OCI-LY3 (cell line): ENCODE results near the gene HEY2.

Experiments used
- EZH2phosphoT487 ChIP-seq: fragments of 200-600 bp; shearing (Covaris generic); IDR thresholded peaks from 2 replicates; pipeline ENCODE4 v1.6.1; 2018; ENCODE audit warnings: antibody characterized with exemption, mixed run types, low read depth
- TF ChIP-seq, protein P1 (sequence below): fragments of 200-600, 300-600 bp; sonication (generic); IDR thresholded peaks from 2 replicates; pipeline ENCODE4 v1.5.1; 2014; ENCODE audit warnings: antibody characterized with exemption, low read length, low read depth

DNA sequence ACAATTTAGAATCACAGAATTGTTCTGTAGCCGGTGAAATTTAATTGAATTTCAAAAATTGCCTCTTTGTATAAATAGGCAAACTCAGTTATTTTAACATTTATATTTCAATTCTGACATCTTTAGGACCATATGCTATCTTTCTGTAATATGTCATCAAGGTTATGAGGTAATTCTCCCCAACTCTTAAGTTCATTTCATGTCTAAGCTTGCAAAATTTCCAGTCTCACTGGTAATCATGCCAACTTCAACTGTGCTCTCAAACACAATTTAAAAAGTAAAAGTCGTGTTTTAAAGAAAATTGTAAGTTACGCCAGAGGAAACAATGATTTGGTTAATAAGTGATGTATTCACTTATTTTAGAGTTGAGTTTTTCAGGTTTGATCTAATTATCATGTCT lies 42.7 kb downstream of the HEY2 start:
- TF ChIP-seq, protein P1, sequence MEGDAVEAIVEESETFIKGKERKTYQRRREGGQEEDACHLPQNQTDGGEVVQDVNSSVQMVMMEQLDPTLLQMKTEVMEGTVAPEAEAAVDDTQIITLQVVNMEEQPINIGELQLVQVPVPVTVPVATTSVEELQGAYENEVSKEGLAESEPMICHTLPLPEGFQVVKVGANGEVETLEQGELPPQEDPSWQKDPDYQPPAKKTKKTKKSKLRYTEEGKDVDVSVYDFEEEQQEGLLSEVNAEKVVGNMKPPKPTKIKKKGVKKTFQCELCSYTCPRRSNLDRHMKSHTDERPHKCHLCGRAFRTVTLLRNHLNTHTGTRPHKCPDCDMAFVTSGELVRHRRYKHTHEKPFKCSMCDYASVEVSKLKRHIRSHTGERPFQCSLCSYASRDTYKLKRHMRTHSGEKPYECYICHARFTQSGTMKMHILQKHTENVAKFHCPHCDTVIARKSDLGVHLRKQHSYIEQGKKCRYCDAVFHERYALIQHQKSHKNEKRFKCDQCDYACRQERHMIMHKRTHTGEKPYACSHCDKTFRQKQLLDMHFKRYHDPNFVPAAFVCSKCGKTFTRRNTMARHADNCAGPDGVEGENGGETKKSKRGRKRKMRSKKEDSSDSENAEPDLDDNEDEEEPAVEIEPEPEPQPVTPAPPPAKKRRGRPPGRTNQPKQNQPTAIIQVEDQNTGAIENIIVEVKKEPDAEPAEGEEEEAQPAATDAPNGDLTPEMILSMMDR: no peak
- TF ChIP-seq EZH2phosphoT487: no peak
